Karpas-422 (cell line): ENCODE data around the gene SLC52A1. TPM values are rescaled to one million over a fixed set of nuclear protein-coding genes. Genes with fewer than 3 reads are reported as not detected.
"Not testable (repeated sequence)": the region's sequence is repeated elsewhere in the genome, so short reads cannot be mapped to it uniquely, and the experiment has no call there.

Experiments
- DNase-seq: peaks from one replicate; pipeline ENCODE4 v3.0.0-alpha.2; 2015
- H2AFZ ChIP-seq: fragments of 200-600 bp; sonication (generic); 2 replicates; pipeline ENCODE4 v1.6.1; 2014; ENCODE audit warnings: antibody characterized with exemption, low read length, mixed read lengths
- H3K27ac ChIP-seq: fragments of 200-600 bp; sonication (generic); 2 replicates; pipeline ENCODE4 v1.5.1; 2014; ENCODE audit warnings: mild to moderate bottlenecking, low read length, moderate library complexity
- H3K27me3 ChIP-seq: fragments of 200-600 bp; sonication (generic); 2 replicates; pipeline ENCODE4 v1.6.1; 2014; ENCODE audit warnings: low read length, mixed read lengths
- H3K36me3 ChIP-seq: fragments of 200-600 bp; sonication (generic); 2 replicates; pipeline ENCODE4 v1.6.1; 2014; ENCODE audit warnings: low read length, mixed read lengths; ENCODE audit not compliant: insufficient read depth
- H3K4me1 ChIP-seq: fragments of 200-600 bp; sonication (generic); 2 replicates; pipeline ENCODE4 v1.6.1; 2014; ENCODE audit warnings: mild to moderate bottlenecking, low read length, mixed read lengths
- H3K4me2 ChIP-seq: fragments of 200-600 bp; sonication (generic); 2 replicates; pipeline ENCODE4 v1.6.1; 2014; ENCODE audit warnings: low read length, low read depth, mild to moderate bottlenecking; ENCODE audit not compliant: poor library complexity, severe bottlenecking
- H3K4me3 ChIP-seq: fragments of 200-600 bp; sonication (generic); 2 replicates; pipeline ENCODE4 v1.5.1; 2014; ENCODE audit warnings: mild to moderate bottlenecking, antibody characterized with exemption, low read length, mixed read lengths
- H3K79me2 ChIP-seq: fragments of 200-600 bp; sonication (generic); 2 replicates; pipeline ENCODE4 v1.6.1; 2014; ENCODE audit warnings: mild to moderate bottlenecking, low read length, mixed read lengths
- H3K9ac ChIP-seq: fragments of 200-600 bp; sonication (generic); 2 replicates; pipeline ENCODE4 v1.6.0; 2014; ENCODE audit warnings: low read length
- H3K9me2 ChIP-seq: fragments of 200-600 bp; sonication (generic), shearing (Covaris generic); replicated peaks from 2 replicates; pipeline ENCODE4 v1.6.0; 2014; ENCODE audit warnings: mild to moderate bottlenecking, low read length, moderate library complexity; ENCODE audit not compliant: insufficient read depth
- H3K9me3 ChIP-seq: fragments of 300-700, 200-600 bp; sonication (generic); 2 replicates; pipeline ENCODE4 v1.6.1; 2014; ENCODE audit warnings: low read length, mixed read lengths
- H4K20me1 ChIP-seq: fragments of 200-600 bp; sonication (generic); 2 replicates; pipeline ENCODE4 v1.6.1; 2014; ENCODE audit warnings: mild to moderate bottlenecking, antibody characterized with exemption, low read length, low read depth; ENCODE audit not compliant: insufficient read depth
- total RNA-seq: library from RNA; depleted of rRNA; stranded (reverse); fragments of >200 nt; shearing (Covaris generic); gene quantifications from 2 replicates; pipeline ENCODE4 v1.2.3, GENCODE V29; 2014; ENCODE audit warnings: low replicate concordance

SLC52A1 gene
- total RNA-seq, 1 experiment from 2014 or later = not detected

GRCh38 chr17:5042157-5043022 lies 7.2 kb upstream of the SLC52A1 start:
- no peak for DNase-seq
- H3K9me3 ChIP-seq = no peaks in the 10 kb centered on the region
- H3K9ac ChIP-seq = no peak overlapping the region
- no peak overlapping the region for H3K4me3 ChIP-seq
- H2AFZ ChIP-seq = no peak overlapping the region
- no peaks in the 10 kb centered on the region for H3K36me3 ChIP-seq
- no peak overlapping the region for H3K4me2 ChIP-seq
- no peaks in the 10 kb centered on the region for H3K9me2 ChIP-seq
- H3K27ac ChIP-seq = no peak overlapping the region
- no peaks in the 10 kb centered on the region for H3K4me1 ChIP-seq
- H3K27me3 ChIP-seq = no peaks in the 10 kb centered on the region
- no peaks in the 10 kb centered on the region for H4K20me1 ChIP-seq
- no peaks in the 10 kb centered on the region for H3K79me2 ChIP-seq

GRCh38 chr17:5034651-5035050 lies 575 bp downstream of the SLC52A1 start:
- Histone ChIP-seq H3K9me3 (no peaks in the 10 kb centered on the region), H3K4me1 (peaks cover 4% of the 10 kb centered on the region), H4K20me1 (no peaks in the 10 kb centered on the region), H3K4me3 (no peak overlapping the region), H3K9me2 (no peaks in the 10 kb centered on the region), H3K9ac (no peak overlapping the region), H3K4me2 (no peak overlapping the region), H3K36me3 (no peaks in the 10 kb centered on the region), H2AFZ (no peak overlapping the region), H3K27me3 (no peaks in the 10 kb centered on the region), H3K27ac (no peak overlapping the region), H3K79me2 (no peaks in the 10 kb centered on the region)
- DNase-seq = no peak

- H3K27me3 ChIP-seq = no peaks in the 10 kb centered on the region
- no peak overlapping the region for H3K27ac ChIP-seq
- no peaks in the 10 kb centered on the region for H3K79me2 ChIP-seq
- H3K36me3 ChIP-seq = no peaks in the 10 kb centered on the region
- H3K9me3 ChIP-seq = no peaks in the 10 kb centered on the region
- no peak overlapping the region for H2AFZ ChIP-seq
- no peak for DNase-seq
- no peaks in the 10 kb centered on the region for H4K20me1 ChIP-seq
- H3K4me1 ChIP-seq = peaks cover 4% of the 10 kb centered on the region
- no peak overlapping the region for H3K4me3 ChIP-seq
- H3K9ac ChIP-seq = no peak overlapping the region
- H3K9me2 ChIP-seq = no peaks in the 10 kb centered on the region
- H3K4me2 ChIP-seq = no peak overlapping the region
These were observed 1.2 kb downstream of the SLC52A1 start for GRCh38 chr17:5034063-5034462.

- Histone ChIP-seq H3K36me3 (no peaks in the 10 kb centered on the region), H3K9ac (no peak overlapping the region), H3K4me1 (peaks cover 4% of the 10 kb centered on the region), H3K27ac (no peak overlapping the region), H2AFZ (no peak overlapping the region), H4K20me1 (no peaks in the 10 kb centered on the region), H3K4me2 (no peak overlapping the region), H3K9me3 (no peaks in the 10 kb centered on the region), H3K27me3 (no peaks in the 10 kb centered on the region), H3K9me2 (no peaks in the 10 kb centered on the region), H3K79me2 (no peaks in the 10 kb centered on the region), H3K4me3 (no peak overlapping the region)
- no peak for DNase-seq
These were observed 1.7 kb downstream of the SLC52A1 start for GRCh38 chr17:5033352-5034015.

GRCh38 chr17:5032865-5033264 lies 2.4 kb downstream of the SLC52A1 start:
- Histone ChIP-seq H3K4me3 (no peak overlapping the region), H3K4me2 (no peak overlapping the region), H3K27me3 (no peaks in the 10 kb centered on the region), H3K9me3 (no peaks in the 10 kb centered on the region), H4K20me1 (no peaks in the 10 kb centered on the region), H3K36me3 (no peaks in the 10 kb centered on the region), H3K79me2 (no peaks in the 10 kb centered on the region), H2AFZ (no peak overlapping the region), H3K9me2 (no peaks in the 10 kb centered on the region), H3K4me1 (peaks cover 4% of the 10 kb centered on the region), H3K9ac (no peak overlapping the region), H3K27ac (no peak overlapping the region)
- no peak for DNase-seq

- peaks cover 4% of the 10 kb centered on the region for H3K4me1 ChIP-seq
- H3K9me3 ChIP-seq = no peaks in the 10 kb centered on the region
- H3K9ac ChIP-seq = peak overlapping the region; percentile 49
- H3K9me2 ChIP-seq = no peaks in the 10 kb centered on the region
- no peaks in the 10 kb centered on the region for H3K79me2 ChIP-seq
- H3K36me3 ChIP-seq = no peaks in the 10 kb centered on the region
- H2AFZ ChIP-seq = 0 out of 2 replicates have a peak overlapping the region, but pooled peaks have one; percentile 18
- DNase-seq = peak; percentile 93
- H3K4me2 ChIP-seq = peak overlapping the region; percentile 57
- no peaks in the 10 kb centered on the region for H3K27me3 ChIP-seq
- H3K27ac ChIP-seq = no peak overlapping the region
- peak overlapping the region; percentile 32; the same call in 1 of the 2 replicates for H3K4me3 ChIP-seq
- no peaks in the 10 kb centered on the region for H4K20me1 ChIP-seq
These were observed 3.7 kb downstream of the SLC52A1 start for GRCh38 chr17:5031365-5032082.

GRCh38 chr17:5030168-5030567 lies 5.1 kb downstream of the SLC52A1 start:
- H3K36me3 ChIP-seq, H3K79me2 ChIP-seq, H2AFZ ChIP-seq, H3K9me2 ChIP-seq, H3K27ac ChIP-seq, H4K20me1 ChIP-seq, H3K27me3 ChIP-seq, H3K4me2 ChIP-seq, H3K9ac ChIP-seq, H3K4me3 ChIP-seq, DNase-seq, H3K4me1 ChIP-seq, H3K9me3 ChIP-seq: not testable (repeated sequence)

GRCh38 chr17:5027916-5028315 lies 7.3 kb downstream of the SLC52A1 start:
- H3K9ac ChIP-seq = no peak overlapping the region
- no peaks in the 10 kb centered on the region for H4K20me1 ChIP-seq
- peaks cover 4% of the 10 kb centered on the region for H3K4me1 ChIP-seq
- H2AFZ ChIP-seq = no peak overlapping the region
- no peak overlapping the region for H3K4me2 ChIP-seq
- no peak for DNase-seq
- no peaks in the 10 kb centered on the region for H3K36me3 ChIP-seq
- H3K4me3 ChIP-seq = no peak overlapping the region
- no peaks in the 10 kb centered on the region for H3K9me3 ChIP-seq
- H3K9me2 ChIP-seq = no peaks in the 10 kb centered on the region
- H3K27me3 ChIP-seq = no peaks in the 10 kb centered on the region
- no peaks in the 10 kb centered on the region for H3K79me2 ChIP-seq
- no peak overlapping the region for H3K27ac ChIP-seq
